Fibroblast of lung (primary cell): ENCODE data around the gene CYLD.

Source experiments
- CTCF ChIP-seq, 2 donors: IDR thresholded peaks in 1 of 2; conservative IDR thresholded peaks in 1 of 2; 1 replicate in 1 of 2; 2 replicates in 1 of 2; pipeline ENCODE4 v1.5.1; 2011 to 2012; ENCODE audit warnings: low read length in 2 of 2, control low read depth in 1 of 2, inconsistent platforms in 1 of 2, low read depth in 1 of 2, mild to moderate bottlenecking in 1 of 2
- EZH2 ChIP-seq: IDR thresholded peaks from 2 replicates; pipeline ENCODE4 v1.5.1; 2012; ENCODE audit warnings: low read length, control low read depth, mild to moderate bottlenecking; ENCODE audit errors: missing control alignments

GRCh38 chr16:50778284-50779163, 36.6 kb downstream of the CYLD start:
- TF ChIP-seq CTCF (conservative IDR thresholded peaks at IDR 0.05 in 1 of 2, IDR thresholded peaks at IDR 0.05 in 1 of 2; ENCODE audit: low read depth in 1 of 2, low read length in 2 of 2) (no peak), EZH2 (no peak)
